ENCODE data around the gene GNAQ.
"Not testable (repeated sequence)": the region's sequence is repeated elsewhere in the genome, so short reads cannot be mapped to it uniquely, and the experiment has no call there.

The GNAQ gene

GRCh38 chr9:77898864-77899263, 132.7 kb downstream of the GNAQ start:
- no peak for DNase-seq

- peak; percentile 22 for DNase-seq
These were observed 134.5 kb downstream of the GNAQ start for GRCh38 chr9:77896938-77897667.

- no peak for DNase-seq
These were observed 135.2 kb downstream of the GNAQ start for GRCh38 chr9:77896269-77896937.

GRCh38 chr9:77893706-77894105, 137.9 kb downstream of the GNAQ start:
- no peak for DNase-seq

GRCh38 chr9:77892955-77893514, 138.6 kb downstream of the GNAQ start:
- no peak for DNase-seq

- DNase-seq, result no peak
These were observed 139.4 kb downstream of the GNAQ start for GRCh38 chr9:77892171-77892570.

GRCh38 chr9:77891128-77891800, 140.3 kb downstream of the GNAQ start:
- no peak for DNase-seq

GRCh38 chr9:77887662-77888061, 143.9 kb downstream of the GNAQ start:
- DNase-seq, result no peak

GRCh38 chr9:77885104-77885672, 146.4 kb downstream of the GNAQ start:
- DNase-seq, result peak; percentile 43

GRCh38 chr9:77883846-77884771, 147.5 kb downstream of the GNAQ start:
- DNase-seq, result no peak

GRCh38 chr9:77883133-77883532, 148.5 kb downstream of the GNAQ start:
- DNase-seq, result no peak

GRCh38 chr9:77882294-77882693, 149.3 kb downstream of the GNAQ start:
- no peak for DNase-seq

- not testable (repeated sequence) for DNase-seq
These were observed 150.0 kb downstream of the GNAQ start for GRCh38 chr9:77881634-77882033.

GRCh38 chr9:77881111-77881510, 150.5 kb downstream of the GNAQ start:
- no peak for DNase-seq

GRCh38 chr9:77879437-77879943, 152.1 kb downstream of the GNAQ start:
- no peak for DNase-seq

GRCh38 chr9:77878793-77879192, 152.8 kb downstream of the GNAQ start:
- DNase-seq, result not testable (repeated sequence)

GRCh38 chr9:77877976-77878375, 153.6 kb downstream of the GNAQ start:
- DNase-seq, result no peak

- no peak for DNase-seq
These were observed 155.0 kb downstream of the GNAQ start for GRCh38 chr9:77876590-77876989.

- peak; percentile 35 for DNase-seq
These were observed 155.5 kb downstream of the GNAQ start for GRCh38 chr9:77876091-77876490.

- DNase-seq, result no peak
These were observed 158.7 kb downstream of the GNAQ start for GRCh38 chr9:77872863-77873262.

- no peak for DNase-seq
These were observed 159.4 kb downstream of the GNAQ start for GRCh38 chr9:77872177-77872576.

GRCh38 chr9:77871483-77871882, 160.1 kb downstream of the GNAQ start:
- no peak for DNase-seq

Measured in femur (tissue), 1 donor.